HG03196 (cell line): ENCODE data around the gene CDC14B.
"Not testable (repeated sequence)": the region's sequence is repeated elsewhere in the genome, so short reads cannot be mapped to it uniquely, and the experiment has no call there.

Source experiments
- ATAC-seq: cut with Tn5 transposase; IDR thresholded peaks from one replicate; pipeline ENCODE4 v1.9.1; 2021; ENCODE audit not compliant: unreplicated experiment

Gene CDC14B

DNA sequence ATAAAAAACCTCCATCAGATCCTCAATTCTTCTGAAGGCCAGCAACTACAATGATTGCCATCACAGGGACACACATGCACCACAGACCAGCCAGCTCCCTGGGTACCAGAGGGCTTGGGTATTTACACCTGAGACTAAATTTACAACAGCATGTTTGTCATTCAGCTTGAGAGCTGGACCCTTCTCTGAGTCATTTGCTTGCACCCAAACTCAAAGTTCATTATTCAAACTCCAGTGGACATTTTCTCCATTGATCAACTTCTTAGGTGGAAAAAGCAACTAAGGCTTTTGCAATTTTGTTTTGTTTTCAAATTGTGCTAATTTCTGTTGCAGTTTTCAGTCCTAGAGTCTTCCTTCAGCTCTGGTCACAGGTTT, 116.3 kb downstream of the CDC14B start:
- ATAC-seq: not testable (repeated sequence)

DNA sequence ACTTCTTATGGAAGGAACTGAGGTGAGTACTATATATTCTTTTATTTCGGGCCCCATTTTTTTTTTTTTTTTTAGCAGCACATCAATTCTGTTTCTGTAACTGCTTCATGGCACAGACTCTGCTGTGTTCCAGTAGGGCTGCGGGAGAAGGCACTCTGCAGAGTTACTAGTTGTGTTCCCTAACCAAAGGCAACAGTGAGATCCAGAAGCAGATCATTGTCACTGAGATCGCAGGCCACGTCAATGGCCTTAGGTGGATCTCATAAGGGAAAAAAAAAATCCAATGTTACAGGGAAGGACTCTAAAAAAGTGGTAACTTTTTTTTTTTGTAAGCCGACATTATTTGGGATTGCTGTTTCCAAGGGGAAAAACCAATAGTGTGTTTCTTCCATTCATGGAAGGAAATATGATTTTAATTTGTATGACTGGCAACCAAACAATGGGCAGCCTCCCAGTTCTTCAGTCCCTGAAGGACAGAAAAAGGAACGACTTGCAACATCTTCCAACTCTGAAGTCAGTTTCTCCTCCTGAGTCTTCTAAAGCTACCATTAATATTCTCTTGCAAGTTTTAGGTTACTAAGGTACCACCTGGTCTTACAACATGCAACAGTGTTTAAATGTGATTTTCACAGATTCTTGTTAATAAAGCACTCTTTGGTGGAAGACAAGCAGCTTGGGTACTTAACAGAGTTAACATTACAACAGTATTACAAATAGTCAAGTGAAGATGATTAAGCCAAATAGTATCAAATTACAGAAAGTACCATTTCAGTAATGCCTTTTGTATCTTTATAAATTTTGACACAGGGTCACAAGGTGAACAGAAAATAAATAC, 116.9 kb downstream of the CDC14B start:
- no peak for ATAC-seq

DNA sequence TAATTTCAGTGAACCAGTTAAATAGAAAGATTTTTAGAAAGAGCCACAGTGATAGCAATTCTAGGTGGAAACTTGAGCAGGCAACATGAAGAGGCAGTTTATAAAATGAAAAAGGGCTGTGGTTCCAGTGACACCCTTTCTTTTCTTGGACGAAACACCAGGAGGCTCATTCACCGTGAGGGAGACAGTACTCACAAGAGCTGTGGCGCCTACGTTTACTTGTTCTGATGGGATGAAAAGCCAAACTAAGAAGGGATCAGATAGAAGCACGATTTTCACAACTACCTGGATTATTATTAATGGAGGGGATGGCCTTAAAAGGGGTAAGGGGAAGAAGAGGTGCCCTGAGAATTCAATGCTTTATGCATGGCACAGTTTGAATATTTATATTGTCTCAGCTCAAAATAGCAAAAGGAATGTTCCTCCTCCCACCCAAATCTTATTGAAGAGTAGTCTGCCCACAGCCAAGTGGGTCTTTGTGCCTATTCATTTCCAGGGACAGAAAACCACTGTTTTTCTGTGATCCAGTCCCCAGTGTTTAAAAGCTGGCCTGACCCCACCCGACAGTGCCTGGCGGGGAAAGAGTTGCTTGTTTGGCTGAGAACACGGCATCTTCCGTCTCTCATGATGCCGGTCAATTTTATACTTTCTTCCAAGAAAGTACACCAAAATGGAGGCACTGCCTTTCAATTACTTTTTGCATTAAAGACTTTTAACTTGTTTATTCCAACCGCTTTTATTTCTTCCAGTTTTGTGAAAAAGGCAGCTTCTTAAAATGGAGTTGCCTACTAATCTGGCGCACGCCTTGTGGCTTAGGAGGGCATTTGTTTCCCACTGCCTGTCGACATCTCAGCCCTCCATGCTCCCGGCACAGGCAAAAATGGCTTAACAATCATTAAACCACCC, 117.8 kb downstream of the CDC14B start:
- ATAC-seq: no peak

DNA sequence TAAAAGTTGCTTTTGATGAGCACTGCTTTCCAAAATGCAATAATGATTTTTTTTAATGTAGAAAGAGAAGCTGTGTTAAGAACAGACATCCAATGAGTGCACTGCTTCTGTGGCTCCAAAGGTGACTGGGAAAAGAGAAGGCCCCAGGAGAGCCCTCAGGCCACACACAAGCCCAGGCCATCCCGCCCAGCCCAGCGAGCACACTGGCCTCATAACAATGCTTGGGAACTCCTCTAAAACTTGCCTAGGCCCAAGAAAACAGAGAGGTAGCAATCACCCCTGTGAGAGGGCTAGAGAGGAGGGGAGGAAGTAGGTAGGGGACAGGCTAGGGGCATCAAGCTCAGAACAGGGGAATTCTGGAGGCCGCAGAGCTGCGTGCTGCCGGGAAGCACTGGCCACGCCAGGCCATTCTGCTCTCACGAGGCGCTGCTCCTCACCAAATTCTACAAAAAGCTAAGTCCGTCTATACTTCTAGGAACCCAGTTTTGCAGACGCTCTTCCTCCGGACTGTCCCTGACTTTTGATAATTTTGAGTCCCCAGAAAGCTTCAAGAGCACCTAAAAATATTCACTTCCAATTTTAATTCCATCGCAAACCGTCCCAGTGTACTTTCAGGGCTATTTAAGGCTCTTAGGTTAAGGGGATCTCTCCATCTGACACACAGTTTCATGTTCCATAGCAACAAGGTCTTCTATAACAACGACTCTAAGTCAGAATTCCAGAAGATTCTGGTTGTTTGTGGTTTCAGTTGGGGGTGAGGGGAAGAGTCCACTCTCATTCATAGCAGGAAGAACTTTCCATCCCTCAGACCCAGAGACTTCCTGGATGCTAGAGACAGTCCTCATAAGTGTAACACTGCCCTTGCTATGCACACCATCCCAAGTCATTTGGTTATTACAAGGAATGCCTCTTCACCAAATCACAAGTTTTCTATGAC, 118.7 kb downstream of the CDC14B start:
- no peak for ATAC-seq

DNA sequence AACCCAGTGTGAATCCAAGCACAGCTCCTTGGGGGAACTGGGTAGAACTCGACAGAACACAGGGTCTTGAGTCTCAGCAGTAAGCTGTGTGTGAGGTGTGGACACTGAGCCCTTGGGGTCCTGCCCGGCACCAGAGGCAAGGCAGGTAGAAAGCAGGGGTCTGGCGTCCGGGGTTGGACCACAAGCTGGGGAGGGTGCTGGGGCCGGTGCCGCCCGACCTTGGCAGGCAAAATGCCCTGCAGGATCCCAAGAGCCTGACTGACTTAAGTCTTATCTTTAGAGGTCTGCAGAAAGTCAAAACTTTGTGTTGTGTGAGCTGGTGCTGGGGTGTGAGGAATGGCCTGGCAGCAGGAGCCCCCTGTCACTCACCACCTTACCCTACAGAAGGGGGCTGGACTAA, 120.4 kb downstream of the CDC14B start:
- ATAC-seq: no peak

DNA sequence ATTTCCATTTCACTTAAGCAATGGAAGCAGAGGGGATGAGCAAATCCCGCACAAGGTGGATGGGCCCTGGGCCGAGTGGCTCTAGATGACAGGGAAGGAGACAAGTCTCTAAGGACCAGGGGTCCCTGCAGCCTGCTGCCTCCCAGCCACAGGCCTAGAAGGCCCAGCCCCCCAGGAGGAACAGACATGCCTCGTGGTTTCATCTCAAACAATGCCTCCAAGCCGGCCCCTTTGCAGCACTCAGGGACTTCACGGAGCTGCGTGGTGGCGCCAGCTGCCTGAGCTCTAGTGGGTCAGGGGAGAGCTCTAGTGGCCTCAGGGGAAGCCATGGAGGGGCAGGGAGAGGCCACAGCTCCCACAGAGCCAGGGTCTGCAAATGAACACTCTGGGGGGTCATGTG, 120.8 kb downstream of the CDC14B start:
- ATAC-seq: no peak

DNA sequence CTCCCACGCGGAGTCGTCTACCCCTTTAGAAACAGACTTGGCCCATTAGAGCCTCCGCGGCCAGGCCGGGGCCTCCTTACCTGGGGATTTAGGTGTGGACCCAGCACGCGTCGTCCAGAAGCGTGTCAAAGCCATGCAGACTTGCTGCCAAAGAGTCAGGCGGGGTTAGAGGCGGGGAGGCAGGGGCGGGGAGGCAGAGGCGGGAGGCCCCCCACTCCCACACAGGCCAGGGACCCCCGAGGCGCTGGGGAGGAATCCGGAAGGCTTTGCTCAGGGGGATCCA, 122.6 kb downstream of the CDC14B start:
- no peak for ATAC-seq

DNA sequence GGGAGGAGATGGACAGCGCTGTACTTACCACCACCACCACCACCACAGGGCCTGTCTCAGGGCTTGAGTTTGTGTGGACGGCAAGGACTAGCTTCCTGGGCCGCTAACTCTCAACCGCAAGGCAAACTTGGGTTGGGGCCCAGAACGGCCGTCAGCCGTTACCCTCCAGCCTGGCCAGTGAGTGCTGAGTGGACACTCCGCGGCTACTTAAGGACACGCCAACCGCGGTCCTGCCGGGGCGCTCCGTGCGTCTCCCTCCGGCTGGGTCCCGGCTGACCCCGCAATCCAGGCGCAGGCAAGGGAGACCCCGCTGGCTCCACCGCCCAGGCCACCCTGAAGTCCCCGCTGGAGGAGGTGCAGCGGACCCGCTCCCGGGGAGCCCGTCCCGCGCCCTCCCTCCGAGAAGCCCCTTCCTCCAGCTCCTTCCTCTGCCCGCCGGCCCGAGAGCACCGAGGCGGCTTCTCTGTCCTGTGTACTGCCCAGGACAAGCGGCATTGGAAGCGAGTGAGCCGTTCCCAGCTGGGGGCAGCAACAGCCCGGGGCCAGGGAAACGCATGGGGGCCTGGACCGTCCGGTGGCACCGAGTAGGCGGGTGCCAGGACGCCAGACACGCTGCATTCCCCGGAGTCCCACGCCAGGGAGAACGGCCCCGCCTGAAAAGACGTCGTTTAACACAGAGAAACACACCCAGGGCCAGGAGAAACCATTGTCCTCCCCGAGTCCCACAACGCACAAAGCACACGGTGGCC, 123.1 kb downstream of the CDC14B start:
- ATAC-seq: no peak

DNA sequence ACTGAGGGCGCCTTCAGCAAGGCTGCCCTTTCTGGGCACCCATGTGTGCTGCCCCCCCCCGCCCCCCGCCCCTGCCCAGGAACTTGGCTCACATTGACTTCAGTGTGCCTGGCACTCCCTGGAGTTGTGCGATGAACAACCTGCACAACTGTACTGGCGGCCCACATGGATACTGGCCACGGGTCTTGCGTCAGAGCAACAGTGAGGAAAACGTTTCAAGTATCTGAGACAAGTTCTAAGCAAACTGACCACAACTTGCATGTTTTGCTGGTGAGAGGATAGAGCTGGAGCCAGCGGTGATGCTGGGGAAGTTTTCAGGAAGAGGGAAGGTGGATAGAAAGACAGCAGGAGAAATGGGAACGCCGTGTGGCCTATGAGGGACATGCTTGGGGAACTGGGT, 124.3 kb downstream of the CDC14B start:
- no peak for ATAC-seq

DNA sequence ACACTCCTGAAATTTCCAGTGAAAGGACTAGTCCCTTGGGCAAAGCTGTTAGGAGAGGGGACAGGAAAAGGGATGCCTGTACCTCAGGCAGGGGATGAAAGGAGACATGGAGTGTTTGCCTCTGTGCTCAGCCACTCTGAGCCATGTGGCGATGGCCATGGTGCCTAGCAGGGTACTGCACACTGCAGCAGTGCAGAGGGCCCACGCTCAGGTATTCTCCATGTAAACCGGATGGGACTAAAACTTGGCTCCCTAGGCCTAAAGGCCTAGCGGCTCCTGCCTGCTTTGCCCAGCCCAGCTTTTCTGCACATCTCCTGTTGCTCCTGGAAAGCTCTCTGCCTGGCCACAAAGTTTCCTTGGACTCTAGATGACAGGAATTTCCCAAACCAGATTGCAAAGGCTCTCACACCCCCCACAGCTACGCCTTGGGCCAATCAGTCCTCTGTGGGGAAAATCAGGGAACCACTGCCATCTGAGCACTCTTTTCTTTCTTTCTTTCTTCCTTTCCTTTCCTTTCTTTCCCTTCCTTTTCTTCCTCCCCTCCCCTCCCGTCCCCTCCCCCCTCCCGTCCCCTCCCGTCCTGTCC, 125.3 kb downstream of the CDC14B start:
- ATAC-seq: no peak

DNA sequence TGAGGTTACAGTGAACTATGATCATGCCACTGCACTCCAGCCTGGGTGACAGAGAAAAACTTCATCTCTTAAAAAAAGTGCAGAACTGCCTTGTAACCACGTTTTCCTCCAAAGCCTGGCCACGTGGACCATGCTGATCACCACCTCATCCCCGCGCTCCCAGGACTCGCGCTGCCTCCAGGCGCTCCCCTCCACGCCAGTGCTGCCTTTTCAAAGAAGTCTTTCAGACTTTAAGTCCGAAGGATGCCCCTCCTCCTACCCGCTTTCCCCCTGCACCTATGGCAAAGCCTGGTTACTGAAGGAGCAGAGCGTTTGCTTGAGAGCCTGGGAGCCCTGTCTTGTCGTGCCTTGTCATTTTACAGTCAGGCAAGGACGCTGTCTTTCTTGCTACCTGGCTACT, 125.9 kb downstream of the CDC14B start:
- no peak for ATAC-seq

DNA sequence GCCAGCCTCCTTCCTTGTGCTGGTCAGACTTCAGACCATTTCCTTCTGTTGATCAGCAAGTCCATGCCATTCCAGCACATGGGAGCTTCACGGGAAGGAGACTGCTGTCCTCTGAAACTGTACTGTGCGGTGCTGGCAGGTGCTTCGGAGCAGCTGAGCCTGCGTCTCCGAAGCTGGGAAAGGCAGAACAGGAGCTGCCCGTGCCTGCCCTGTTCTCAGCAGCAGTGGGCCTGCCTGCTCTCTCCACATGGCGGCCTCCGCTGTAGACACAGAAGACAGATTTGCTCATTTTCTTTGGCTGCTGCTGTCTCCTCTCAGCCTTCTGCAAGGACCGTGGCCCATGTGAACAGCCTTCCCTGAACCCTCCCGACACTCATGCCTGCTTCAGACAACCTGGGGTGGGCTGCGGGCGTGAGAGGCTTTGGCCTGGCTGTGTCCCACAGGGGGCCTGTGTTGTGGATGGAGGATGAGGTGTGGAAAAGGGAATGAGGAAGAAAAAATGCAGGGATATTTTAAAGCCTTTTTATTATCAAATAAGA, 126.6 kb downstream of the CDC14B start:
- ATAC-seq: no peak

DNA sequence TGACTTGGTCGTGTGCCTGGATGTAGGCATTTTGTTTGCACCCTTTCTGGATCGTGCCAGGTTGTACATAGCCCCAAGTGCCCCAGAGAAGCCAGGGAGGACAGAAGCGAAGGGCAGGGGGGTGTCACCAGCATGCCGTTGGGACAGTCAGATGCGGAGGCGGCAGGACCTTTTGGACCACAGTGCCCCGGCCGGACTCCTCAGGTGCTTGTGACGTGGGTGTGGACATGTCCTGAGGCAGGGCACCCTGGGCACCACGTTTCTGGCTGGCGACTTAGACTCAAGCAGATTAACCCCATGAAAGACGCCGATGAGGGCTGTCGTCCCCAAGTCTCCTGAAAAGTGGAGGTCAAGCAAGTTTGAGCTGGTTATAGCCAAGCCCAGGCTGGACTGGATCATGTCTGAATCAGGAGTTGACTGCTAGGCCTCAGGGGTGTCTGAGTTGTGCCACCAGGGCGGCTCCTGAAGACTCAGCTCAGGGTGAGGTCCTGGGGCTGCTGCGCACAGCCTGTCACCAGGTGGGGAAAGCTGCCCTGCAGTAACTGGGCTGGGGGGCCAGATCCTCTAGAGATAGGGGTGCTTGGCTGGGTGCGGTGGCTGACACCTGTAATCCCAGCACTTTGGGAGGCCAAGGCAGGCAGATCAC, 127.6 kb downstream of the CDC14B start:
- no peak for ATAC-seq

DNA sequence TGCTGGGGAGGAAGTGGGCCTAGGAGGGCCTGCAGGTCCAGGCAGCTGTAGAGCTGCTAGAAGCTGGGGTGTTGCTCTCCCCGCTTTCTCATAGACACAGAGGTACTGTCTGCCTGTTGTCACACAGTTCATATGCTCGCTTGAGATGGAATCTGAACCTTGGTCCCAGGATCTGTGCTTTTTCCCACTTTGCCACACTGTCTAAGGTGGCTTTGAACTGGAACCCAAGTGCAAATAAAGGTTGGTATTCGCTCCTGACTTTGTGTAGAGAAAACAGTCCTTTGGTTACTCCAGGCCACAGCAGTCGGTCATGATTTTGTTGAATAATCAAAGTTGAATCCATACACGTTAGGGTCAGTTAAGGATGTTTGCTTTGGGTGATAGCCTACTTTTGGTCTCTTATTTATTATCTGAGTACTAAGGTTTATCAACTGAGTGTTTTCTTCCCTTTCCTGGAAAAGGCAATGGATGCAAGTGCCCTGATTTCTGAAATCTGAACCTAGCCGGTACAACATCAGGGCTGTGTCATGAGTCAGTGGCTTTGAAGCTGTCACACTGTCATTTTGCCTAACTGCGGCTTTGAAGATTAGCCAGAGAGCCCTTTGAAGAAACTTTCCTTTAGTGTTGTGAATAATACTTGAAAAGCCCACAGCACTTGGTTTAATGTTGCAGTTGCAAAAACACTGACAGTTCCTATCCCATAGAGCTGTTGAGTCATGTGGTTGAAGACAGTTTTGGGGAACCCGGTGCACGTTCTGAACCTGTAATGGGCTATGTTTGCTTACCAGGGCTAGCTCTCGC, 128.4 kb downstream of the CDC14B start:
- ATAC-seq: no peak

DNA sequence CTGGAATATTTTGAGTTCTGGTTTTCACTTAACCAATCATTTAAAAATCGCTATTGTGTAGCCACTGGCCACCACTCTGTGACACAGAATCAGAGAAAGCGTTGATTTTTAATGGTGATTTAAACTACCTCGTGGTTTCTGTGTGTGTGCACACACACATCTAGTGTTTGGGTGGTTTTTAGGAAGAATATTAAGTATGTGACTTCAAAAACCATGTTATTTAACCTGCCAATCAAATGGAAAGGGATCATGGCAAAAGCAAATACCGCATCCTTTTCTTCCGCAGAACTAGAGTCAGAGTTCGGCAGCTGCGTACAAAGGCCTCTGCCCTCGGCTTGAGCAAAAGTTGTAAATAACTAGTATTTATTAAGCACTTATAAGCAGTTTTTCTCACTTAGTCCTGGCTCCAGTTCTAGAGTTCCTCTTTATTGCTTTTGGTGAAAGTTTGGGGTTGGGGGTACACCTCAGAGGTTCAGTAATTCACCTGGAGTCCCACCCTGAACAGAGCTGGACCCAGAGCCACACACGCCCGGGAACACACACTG, 129.0 kb downstream of the CDC14B start:
- no peak for ATAC-seq

DNA sequence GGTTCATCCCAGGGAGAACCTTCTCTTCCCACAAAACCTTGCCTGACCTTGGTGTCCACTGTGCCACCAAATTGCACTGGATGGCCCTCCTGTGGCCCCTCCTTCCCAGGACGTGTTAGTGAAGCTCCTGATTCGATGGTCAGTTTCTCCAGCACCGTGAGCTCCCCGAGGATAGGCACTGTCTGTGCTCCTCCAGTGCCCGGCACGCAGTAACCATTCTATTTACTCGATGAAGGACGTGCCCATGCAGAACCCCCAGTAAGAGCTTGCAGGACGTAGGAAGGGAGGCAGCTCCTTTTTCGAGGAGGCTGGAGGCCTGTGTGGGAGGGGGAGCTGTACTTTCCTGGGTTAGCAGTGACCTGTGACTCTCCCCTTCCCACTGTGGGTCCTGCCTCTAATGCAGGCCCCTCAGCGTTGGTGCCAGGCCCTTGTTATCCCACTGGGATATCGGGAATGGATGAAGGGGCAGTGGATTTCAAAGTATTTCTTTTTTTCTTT, 130.1 kb downstream of the CDC14B start:
- no peak for ATAC-seq

DNA sequence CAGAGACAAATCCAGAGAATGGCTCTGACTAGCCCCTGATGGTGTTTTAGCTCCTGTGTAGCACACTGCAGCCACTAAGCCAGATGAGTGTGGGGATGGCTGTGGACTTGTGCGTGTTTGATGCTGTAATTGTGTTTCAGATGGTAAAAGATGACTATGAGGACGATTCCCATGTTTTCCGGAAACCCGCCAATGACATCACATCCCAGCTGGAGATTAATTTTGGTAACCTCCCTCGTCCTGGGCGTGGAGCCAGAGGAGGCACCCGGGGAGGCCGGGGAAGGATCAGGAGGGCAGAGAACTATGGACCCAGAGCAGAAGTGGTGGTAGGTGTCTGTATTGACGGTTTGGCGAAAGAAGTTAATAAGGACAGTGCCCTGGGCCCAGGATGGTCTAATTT, 131.7 kb downstream of the CDC14B start:
- ATAC-seq: no peak

DNA sequence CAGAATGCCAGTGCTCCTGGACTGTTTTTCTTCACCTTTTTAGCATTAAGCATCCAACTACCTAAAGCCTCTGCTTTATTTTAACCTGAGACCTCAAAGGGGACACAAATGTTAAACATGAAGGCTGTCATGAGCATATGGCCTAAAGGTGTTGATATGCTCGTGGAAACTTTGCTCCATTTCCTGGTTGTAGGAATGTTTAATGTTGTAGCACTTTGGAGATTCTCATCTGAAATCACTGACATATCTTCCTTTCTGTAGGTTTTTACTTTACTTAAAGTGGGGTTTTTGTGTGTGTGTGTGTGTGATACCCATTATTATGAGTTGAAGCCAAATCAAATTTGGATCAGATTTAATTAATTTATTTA, 132.6 kb downstream of the CDC14B start:
- ATAC-seq: no peak
